Esophagus squamous epithelium (tissue), 5 donors: Measurements from ENCODE around the gene CTDSPL. TPM values are rescaled to one million over a fixed set of nuclear protein-coding genes. Genes with fewer than 3 reads are reported as not detected.

Experiments used
- DNase-seq: peaks from one replicate; lab custom pipeline; 2025; lab: John Stamatoyannopoulos, UW
- H3K27ac ChIP-seq, 4 donors: fragments of 200-600 bp; sonication (generic); one replicate each; pipeline ENCODE4 v1.5.1; 2016 to 2019; ENCODE audit warnings: mild to moderate bottlenecking in 1 of 4
- H3K27me3 ChIP-seq, 4 donors: fragments of 200-600 bp; sonication (generic); 1 replicate in 3 of 4; 2 replicates in 1 of 4; pipeline versions ENCODE4 v1.5.1 to v1.6.0; 2017 to 2021; ENCODE audit warnings: antibody characterized with exemption in 1 of 4
- H3K36me3 ChIP-seq, 3 donors: fragments of 200-600 bp; sonication (generic); one replicate each; pipeline ENCODE4 v1.5.1; 2016 to 2019
- H3K4me1 ChIP-seq, 3 donors: fragments of 200-600 bp; sonication (generic); one replicate each; pipeline ENCODE4 v1.5.1; 2017 to 2019
- H3K4me3 ChIP-seq, 4 donors: fragments of 200-600 bp; sonication (generic); 1 replicate in 3 of 4; 2 replicates in 1 of 4; pipeline ENCODE4 v1.5.1; 2016 to 2019; ENCODE audit warnings: mild to moderate bottlenecking in 2 of 4, moderate library complexity in 1 of 4
- H3K9me3 ChIP-seq, 3 donors: fragments of 200-600 bp; sonication (generic); one replicate each; pipeline ENCODE4 v1.5.1; 2016 to 2019
- CTCF ChIP-seq, 6 experiments: fragments of 450-650 bp in 4 of 6; fragments of 200-600 bp in 2 of 6; sonication (generic) in 2 of 6; IDR thresholded peaks; one replicate each; pipeline ENCODE4 v1.5.1; 2016 to 2019; ENCODE audit warnings: antibody characterized with exemption in 6 of 6, mild to moderate bottlenecking in 4 of 6, moderate library complexity in 4 of 6
- POLR2A ChIP-seq, 4 donors: fragments of 450-650 bp; IDR thresholded peaks; one replicate each; pipeline ENCODE4 v1.6.1; 2017; ENCODE audit warnings: antibody characterized with exemption in 4 of 4, mild to moderate bottlenecking in 4 of 4, moderate library complexity in 3 of 4
- WGBS, 2 donors: methylation state at CpG; one replicate each; pipeline ENCODE4 v1.1.5; 2018; 5-methylcytosine and 5-hydroxymethylcytosine counted together
- intact Hi-C: fragments of 100-400 bp; cut with DNase I; formaldehyde crosslinking; loops from one replicate; pipeline ENCODE4 v1.15.0; 2022
- total RNA-seq, 4 donors: library from RNA; depleted of rRNA; stranded (reverse); fragments of >200 nt; gene quantifications; one replicate each; pipeline ENCODE4 v1.1.0, GENCODE V29; 2016
- donor health status: DM: yes; HTN: yes; CAD: no.

Gene CTDSPL
- total RNA-seq, 4 donors from 2014 or later: 20.7 to 55.1 (median 30.8) TPM

GRCh38 chr3:37994639-37994972 lies 132.9 kb downstream of the CTDSPL start:
- Histone ChIP-seq H3K36me3 (peaks cover 0 to 17% (median 0%) of the 10 kb centered on the region in 3 donors), H3K4me1 (peaks cover 19 to 85% (median 32%) of the 10 kb centered on the region in 3 donors), H3K4me3 (peak overlapping the region; percentile 50 to 80 (median 66)), H3K9me3 (no peaks in the 10 kb centered on the region), H3K27ac (peak overlapping the region; percentile 80 to 90 (median 86)), H3K27me3 (no peaks in the 10 kb centered on the region)
- DNase-seq: no peak
- intact Hi-C loops: no loop called here
- TF ChIP-seq CTCF (IDR thresholded peaks at IDR 0.05) (no peak), POLR2A (IDR thresholded peaks at IDR 0.05) (no peak)
- 7% methylated on average over 2 of the region's 2 CpGs for WGBS, 2 donors

- Histone ChIP-seq H3K27ac (no peak overlapping the region), H3K36me3 (peaks cover 0 to 27% (median 0%) of the 10 kb centered on the region in 3 donors), H3K27me3 (no peaks in the 10 kb centered on the region), H3K4me3 (no peak overlapping the region), H3K4me1 (peaks cover 15 to 77% (median 32%) of the 10 kb centered on the region in 3 donors), H3K9me3 (no peaks in the 10 kb centered on the region)
- intact Hi-C loops: no loop called here
- DNase-seq: no peak
- no peak for TF ChIP-seq POLR2A (IDR thresholded peaks at IDR 0.05)
- no peak for TF ChIP-seq CTCF (IDR thresholded peaks at IDR 0.05)
- WGBS, 2 donors: 81 to 84% methylated on average over 8 to 9 of the region's 10 CpGs
Observed at GRCh38 chr3:37995652-37996641, 134.3 kb downstream of the CTDSPL start.

- Histone ChIP-seq H3K27me3 (no peaks in the 10 kb centered on the region), H3K27ac (peak overlapping the region in 1 of 4 donors; percentile 97), H3K36me3 (peaks cover 0 to 36% (median 0%) of the 10 kb centered on the region in 3 donors), H3K4me1 (peaks cover 14 to 68% (median 32%) of the 10 kb centered on the region in 3 donors), H3K9me3 (no peaks in the 10 kb centered on the region), H3K4me3 (no peak overlapping the region)
- TF ChIP-seq CTCF (IDR thresholded peaks at IDR 0.05): peak; percentile 69 to 96 (median 93)
- no peak for TF ChIP-seq POLR2A (IDR thresholded peaks at IDR 0.05)
- intact Hi-C loops: no loop called here
- no peak for DNase-seq
- 46 to 47% methylated on average over 6 to 7 of the region's 7 CpGs for WGBS, 2 donors
Observed at GRCh38 chr3:37996785-37997301, 135.2 kb downstream of the CTDSPL start.

- TF ChIP-seq POLR2A (IDR thresholded peaks at IDR 0.05) (no peak), CTCF (IDR thresholded peaks at IDR 0.05) (no peak)
- no peaks in the 10 kb centered on the region for H3K27me3 ChIP-seq
- DNase-seq: no peak
- H3K9me3 ChIP-seq: no peaks in the 10 kb centered on the region
- peak overlapping the region in 2 of 4 donors; percentile 92 to 97 for H3K27ac ChIP-seq
- 100% methylated on average over 1 of the region's 10 CpGs; no CpG with 5 or more reads in 1 of the 2 donors for WGBS, 2 donors
- peaks cover 14 to 63% (median 32%) of the 10 kb centered on the region in 3 donors for H3K4me1 ChIP-seq
- intact Hi-C loops: no loop called here
- H3K4me3 ChIP-seq: no peak overlapping the region
- H3K36me3 ChIP-seq: peaks cover 0 to 41% (median 0%) of the 10 kb centered on the region in 3 donors
Observed at GRCh38 chr3:37997342-37997741, 135.7 kb downstream of the CTDSPL start.
